IMR-90 (cell line): ENCODE measurements around the gene TRIM37. TPM values are rescaled to one million over a fixed set of nuclear protein-coding genes. Genes with fewer than 3 reads are reported as not detected.

Experiments used
- ATAC-seq: fragments of 200-7000 bp; cut with Tn5 transposase; 2 replicates; pipeline ENCODE4 v1.9.1; 2020; ENCODE audit warnings: low read depth, mild to moderate bottlenecking, moderate library complexity
- BruUV-seq: library from RNA; stranded (reverse); fragments of 400-500 nt; replicated peaks from 2 replicates; lab custom pipeline; 2021; lab: Mats Ljungman, UMichigan
- CTCF ChIA-PET: fragments of 300-600 bp; formaldehyde crosslinking; extraction: SDS; loops from one replicate; lab custom pipeline; 2021; ENCODE audit warnings: antibody characterized with exemption; lab: Yijun Ruan, JAX
- POLR2A ChIA-PET: fragments of 300-600 bp; sonication (Branson Sonifier 250); formaldehyde crosslinking; loops from one replicate; lab custom pipeline; 2022; ENCODE audit warnings: antibody characterized with exemption; ENCODE audit not compliant: unreplicated experiment; lab: Charles Lee
- DNase-seq: peaks from one replicate; pipeline ENCODE4 v3.0.0; 2013
- H2AFZ ChIP-seq: replicated peaks from 2 replicates; pipeline ENCODE3; 2013; ENCODE audit warnings: low read length, mild to moderate bottlenecking; ENCODE audit not compliant: poor library complexity
- H2AK5ac ChIP-seq: 2 replicates; pipeline ENCODE4 v1.6.1; 2013; ENCODE audit warnings: low read depth, low read length, inconsistent platforms
- H2AK9ac ChIP-seq: replicated peaks from 2 replicates; pipeline ENCODE3; 2013; ENCODE audit warnings: mild to moderate bottlenecking, low read depth, low read length, moderate library complexity; ENCODE audit not compliant: poor library complexity
- H2BK120ac ChIP-seq: 2 replicates; pipeline ENCODE4 v1.6.1; 2013; ENCODE audit warnings: low read depth, low read length, inconsistent platforms
- H2BK15ac ChIP-seq: 3 replicates; pipeline ENCODE4 v1.6.1; 2013; ENCODE audit warnings: low read depth, low read length, inconsistent platforms
- H2BK20ac ChIP-seq: 2 replicates; pipeline ENCODE4 v1.6.1; 2013; ENCODE audit warnings: low read depth, mild to moderate bottlenecking, inconsistent platforms, low read length, moderate library complexity
- H2BK5ac ChIP-seq: 2 replicates; pipeline ENCODE4 v1.6.1; 2013; ENCODE audit warnings: mild to moderate bottlenecking, low read depth, low read length, inconsistent platforms; ENCODE audit not compliant: poor library complexity, severe bottlenecking
- H3K14ac ChIP-seq: replicated peaks from 2 replicates; pipeline ENCODE4 v1.6.1; 2013; ENCODE audit warnings: low read depth, low read length, inconsistent platforms
- H3K18ac ChIP-seq: 2 replicates; pipeline ENCODE4 v1.6.1; 2013; ENCODE audit warnings: low read depth, low read length, control low read depth
- H3K23ac ChIP-seq: 2 replicates; pipeline ENCODE4 v1.6.1; 2013; ENCODE audit warnings: low read depth, low read length, inconsistent platforms
- H3K27ac ChIP-seq: 2 replicates; pipeline ENCODE4 v1.5.1; 2013; ENCODE audit warnings: mild to moderate bottlenecking, control low read depth, low read length; ENCODE audit not compliant: insufficient read depth
- H3K27me3 ChIP-seq: 2 replicates; pipeline ENCODE4 v1.6.1; 2013; ENCODE audit warnings: low read length; ENCODE audit not compliant: control insufficient read depth, insufficient read depth
- H3K36me3 ChIP-seq: 2 replicates; pipeline ENCODE4 v1.6.1; 2013; ENCODE audit warnings: low read length, mixed read lengths; ENCODE audit not compliant: control insufficient read depth, insufficient read depth
- H3K4ac ChIP-seq: 2 replicates; pipeline ENCODE4 v1.6.1; 2013; ENCODE audit warnings: low read depth, low read length, inconsistent platforms
- H3K4me1 ChIP-seq: 2 replicates; pipeline ENCODE4 v1.6.1; 2013; ENCODE audit warnings: low read length, mixed read lengths; ENCODE audit not compliant: control insufficient read depth, insufficient read depth
- H3K4me2 ChIP-seq: 2 replicates; pipeline ENCODE4 v1.6.1; 2013; ENCODE audit warnings: low read depth, mild to moderate bottlenecking, control low read depth, low read length, moderate library complexity
- H3K4me3 ChIP-seq: 2 replicates; pipeline ENCODE4 v1.5.1; 2013; ENCODE audit warnings: low read depth, mild to moderate bottlenecking, control low read depth, low read length, moderate library complexity; ENCODE audit not compliant: insufficient read depth
- H3K56ac ChIP-seq: 2 replicates; pipeline ENCODE4 v1.6.1; 2013; ENCODE audit warnings: low read length, inconsistent platforms; ENCODE audit not compliant: insufficient read depth; ENCODE audit errors: extremely low read depth
- H3K79me1 ChIP-seq, 2 experiments: 2 replicates each; pipeline ENCODE4 v1.6.1; 2013; ENCODE audit warnings: low read length in 2 of 2, inconsistent platforms in 1 of 2, low read depth in 1 of 2
- H3K9ac ChIP-seq: 2 replicates; pipeline ENCODE4 v1.6.1; 2013; ENCODE audit warnings: low read depth, low read length, control low read depth
- H3K9me1 ChIP-seq: 2 replicates; pipeline ENCODE4 v1.6.1; 2013; ENCODE audit warnings: low read length, inconsistent platforms; ENCODE audit not compliant: insufficient read depth
- H3K9me3 ChIP-seq: 2 replicates; pipeline ENCODE4 v1.6.1; 2013; ENCODE audit warnings: low read length; ENCODE audit not compliant: control insufficient read depth, insufficient read depth
- H4K20me1 ChIP-seq: 2 replicates; pipeline ENCODE4 v1.6.1; 2013; ENCODE audit warnings: low read length, inconsistent platforms; ENCODE audit not compliant: insufficient read depth
- H4K5ac ChIP-seq: 2 replicates; pipeline ENCODE4 v1.6.1; 2013; ENCODE audit warnings: mild to moderate bottlenecking, low read depth, low read length, control low read depth
- H4K8ac ChIP-seq, 2 experiments: 2 replicates each; pipeline ENCODE4 v1.6.1; 2013; ENCODE audit warnings: low read depth in 2 of 2, low read length in 2 of 2, control low read depth in 1 of 2, inconsistent platforms in 1 of 2
- H4K91ac ChIP-seq: 2 replicates; pipeline ENCODE4 v1.6.1; 2013; ENCODE audit warnings: low read depth, low read length, inconsistent platforms; ENCODE audit not compliant: insufficient read depth
- BHLHE40 ChIP-seq: fragments of 150-350 bp; IDR thresholded peaks from 2 replicates; pipeline ENCODE4 v1.6.1; 2016; ENCODE audit warnings: mild to moderate bottlenecking, low read depth, low read length
- CHD1 ChIP-seq: IDR thresholded peaks from 2 replicates; pipeline ENCODE4 v1.6.1; 2012; ENCODE audit warnings: low read depth, low read length, improper control_type of control experiment
- CTCF ChIP-seq: conservative IDR thresholded peaks from 2 replicates; pipeline ENCODE4 v1.5.1; 2012; ENCODE audit warnings: mild to moderate bottlenecking, low read depth, low read length, improper control_type of control experiment
- ELK1 ChIP-seq: fragments of 150-350 bp; IDR thresholded peaks from 2 replicates; pipeline ENCODE4 v1.6.1; 2016; ENCODE audit warnings: low read depth, mild to moderate bottlenecking, low read length, moderate library complexity, borderline replicate concordance
- FOS ChIP-seq: fragments of 150-350 bp; IDR thresholded peaks from 2 replicates; pipeline ENCODE4 v1.6.1; 2016; ENCODE audit warnings: low read depth, low read length
- MAFK ChIP-seq: IDR thresholded peaks from 2 replicates; pipeline ENCODE4 v1.6.1; 2012; ENCODE audit warnings: low read depth, low read length, improper control_type of control experiment
- MXI1 ChIP-seq: IDR thresholded peaks from 2 replicates; pipeline ENCODE4 v1.6.1; 2012; ENCODE audit warnings: low read depth, mild to moderate bottlenecking, low read length, moderate library complexity, borderline replicate concordance
- NFE2L2 ChIP-seq: fragments of 150-350 bp; IDR thresholded peaks from 2 replicates; pipeline ENCODE4 v1.6.1; 2016; ENCODE audit warnings: low read depth, mild to moderate bottlenecking, low read length
- POLR2A ChIP-seq: IDR thresholded peaks from 2 replicates; pipeline ENCODE4 v1.6.1; 2012; ENCODE audit warnings: mild to moderate bottlenecking, low read depth, low read length
- RAD21 ChIP-seq: IDR thresholded peaks from 2 replicates; pipeline ENCODE4 v1.6.1; 2012; ENCODE audit warnings: low read length, improper control_type of control experiment
- RCOR1 ChIP-seq: IDR thresholded peaks from 2 replicates; pipeline ENCODE4 v1.6.1; 2012; ENCODE audit warnings: mild to moderate bottlenecking, low read length, improper control_type of control experiment; ENCODE audit not compliant: insufficient replicate concordance
- RFX5 ChIP-seq: IDR thresholded peaks from 2 replicates; pipeline ENCODE4 v1.8.0; 2012; ENCODE audit warnings: low read depth, mild to moderate bottlenecking, low read length, moderate library complexity
- USF2 ChIP-seq: fragments of 150-350 bp; IDR thresholded peaks from 2 replicates; pipeline ENCODE4 v1.6.1; 2017; ENCODE audit warnings: mild to moderate bottlenecking, antibody characterized with exemption, low read length, low read depth
- WGBS, 2 experiments: methylation state at CpG; one replicate each; pipeline versions ENCODE4 v1.1.5 to v1.1.7; 2013; ENCODE audit warnings: missing lambda C conversion rate in 2 of 2; ENCODE audit not compliant: insufficient read length in 1 of 2; ENCODE audit errors: extremely low coverage in 2 of 2; 5-methylcytosine and 5-hydroxymethylcytosine counted together
- dilution Hi-C: fragments of 300-500 bp; cut with HindIII; formaldehyde crosslinking; loops from one replicate; pipeline ENCODE4 v1.14.3; 2018; ENCODE audit warnings: low sequenced_read_pairs; ENCODE audit not compliant: unreplicated experiment
- in situ Hi-C: fragments of 300-500 bp; cut with MboI; formaldehyde crosslinking; loops from 3 replicates; pipeline ENCODE4 v1.14.3; 2019; ENCODE audit warnings: low sequenced_read_pairs, inconsistent platforms, mixed read lengths
- intact Hi-C: fragments of 100-400 bp; cut with micrococcal nuclease; formaldehyde crosslinking; loops from 2 replicates; pipeline ENCODE4 v1.10.0; 2022
- polyA plus RNA-seq, 3 experiments: library from polyadenylated mRNA; depleted of rRNA; stranded (reverse); fragments of >200 nt; gene quantifications; 2 replicates each; pipeline ENCODE4 v1.2.3, GENCODE V29; 2012; ENCODE audit warnings: low replicate concordance in 1 of 3
- total RNA-seq: library from RNA; depleted of rRNA; stranded (reverse); fragments of >200 nt; gene quantifications from 2 replicates; pipeline ENCODE4 v1.2.3, GENCODE V29; 2012

TRIM37 gene
- total and polyA plus RNA-seq, 2 of the 4 experiments (the other 2 are of a cell fraction), result 12.1 to 24.9 TPM

- no peak for TF ChIP-seq USF2
- TF ChIP-seq MAFK, result no peak
Observed at GRCh38 chr17:58969612-58970011, 137.1 kb downstream of the TRIM37 start (continued).

GRCh38 chr17:58969156-58969555, 137.5 kb downstream of the TRIM37 start:
- BruUV-seq, result no TSS peak
- no CpG with 5 or more reads among the region's 1 CpG for WGBS, 2 experiments
- CTCF ChIA-PET, result interaction anchor here (0.5 to 1.3 kb wide), 4 partner anchors 11 to 46 kb away, joined by 3 to 5 read pairs (median 4); no protein-coding TSS in a partner anchor
- TF ChIP-seq MAFK (no peak), RCOR1 (no peak), MXI1 (no peak), CTCF (no peak), BHLHE40 (no peak), POLR2A (no peak), RFX5 (no peak), USF2 (no peak), FOS (no peak), RAD21 (no peak), ELK1 (no peak), NFE2L2 (no peak), CHD1 (no peak)

More at GRCh38 chr17:58969156-58969555, 137.5 kb downstream of the TRIM37 start:
- peaks cover 5% of the 10 kb centered on the region for H3K9me1 ChIP-seq
- no peak overlapping the region for H2BK15ac ChIP-seq
- dilution Hi-C loops (no loop called here), intact Hi-C loops (no loop called here), in situ Hi-C loops (no loop called here)
- no peak overlapping the region; the same call in 1 of the 2 replicates for H3K4me2 ChIP-seq
- H3K27me3 ChIP-seq, result no peaks in the 10 kb centered on the region
- H2AK9ac ChIP-seq, result no peak overlapping the region
- peaks cover 7% of the 10 kb centered on the region for H3K4me1 ChIP-seq
- H2AFZ ChIP-seq, result no peak overlapping the region
- no peak overlapping the region for H2AK5ac ChIP-seq
- H3K36me3 ChIP-seq, result no peaks in the 10 kb centered on the region
- no peak overlapping the region for H3K4ac ChIP-seq
- DNase-seq (no peak), ATAC-seq (peak; percentile 31; the same call in 1 of the 2 replicates)
- H3K79me1 ChIP-seq, result no peaks in the 10 kb centered on the region
- no peak overlapping the region for H2BK120ac ChIP-seq
- no peak overlapping the region for H4K91ac ChIP-seq
- POLR2A ChIA-PET, result no interaction called here
- H4K20me1 ChIP-seq, result no peaks in the 10 kb centered on the region
- no peak overlapping the region for H3K14ac ChIP-seq
- no peak overlapping the region for H3K27ac ChIP-seq
- H3K18ac ChIP-seq, result peak overlapping the region; percentile 41; the same call in 1 of the 2 replicates
- H3K56ac ChIP-seq, result no peak overlapping the region
- no peak overlapping the region for H3K23ac ChIP-seq
- H3K4me3 ChIP-seq, result no peak overlapping the region
- no peak overlapping the region for H2BK20ac ChIP-seq
- no peaks in the 10 kb centered on the region for H3K9me3 ChIP-seq
- no peak overlapping the region for H4K8ac ChIP-seq
- H3K9ac ChIP-seq, result no peak overlapping the region
- H2BK5ac ChIP-seq, result no peak overlapping the region
- no peak overlapping the region for H4K5ac ChIP-seq
